GM23338 (cell line): ENCODE data around the gene STX17. TPM values are rescaled to one million over a fixed set of nuclear protein-coding genes. Genes with fewer than 3 reads are reported as not detected.

Source experiments
- ATAC-seq: fragments of 200-7000 bp; cut with Tn5 transposase; 3 replicates; pipeline ENCODE4 v1.9.1; 2020
- DNase-seq: peaks from one replicate; pipeline ENCODE4 v3.0.0-alpha.2; 2015; ENCODE audit warnings: low spot score
- H2AFZ ChIP-seq: fragments of 200-600 bp; sonication (generic); 2 replicates; pipeline ENCODE4 v1.8.0; 2016; ENCODE audit warnings: antibody characterized with exemption, mild to moderate bottlenecking, moderate library complexity
- H3F3A ChIP-seq: fragments of 200-600 bp; sonication (generic); replicated peaks from 2 replicates; pipeline ENCODE4 v1.8.0; 2017; ENCODE audit warnings: antibody characterized with exemption, mixed run types, low read depth
- H3K27ac ChIP-seq: fragments of 200-600 bp; sonication (generic); 2 replicates; pipeline ENCODE4 v1.6.1; 2016; ENCODE audit warnings: low read depth
- H3K27me3 ChIP-seq: fragments of 200-600 bp; sonication (generic); 2 replicates; pipeline ENCODE4 v1.8.0; 2016; ENCODE audit warnings: mild to moderate bottlenecking, mixed run types, moderate library complexity; ENCODE audit not compliant: insufficient read depth
- H3K36me3 ChIP-seq: fragments of 200-600 bp; sonication (generic); 2 replicates; pipeline ENCODE4 v1.8.0; 2016; ENCODE audit warnings: mild to moderate bottlenecking; ENCODE audit not compliant: insufficient read depth
- H3K4me1 ChIP-seq: fragments of 200-600 bp; sonication (generic); 2 replicates; pipeline ENCODE4 v1.8.0; 2016; ENCODE audit warnings: mild to moderate bottlenecking, moderate library complexity; ENCODE audit not compliant: insufficient read depth
- H3K4me2 ChIP-seq: fragments of 200-600 bp; sonication (generic); 2 replicates; pipeline ENCODE4 v1.7.1; 2017; ENCODE audit warnings: mixed run types
- H3K4me3 ChIP-seq: fragments of 200-600 bp; sonication (generic); 2 replicates; pipeline ENCODE4 v1.6.1; 2016; ENCODE audit warnings: mixed run types
- H3K79me2 ChIP-seq: fragments of 200-600 bp; sonication (generic); replicated peaks from 2 replicates; pipeline ENCODE4 v1.8.0; 2017; ENCODE audit warnings: mild to moderate bottlenecking; ENCODE audit not compliant: insufficient read depth
- H3K9me2 ChIP-seq: fragments of 200-600 bp; sonication (generic); 2 replicates; pipeline ENCODE4 v1.8.0; 2017; ENCODE audit not compliant: insufficient read depth
- H4K20me1 ChIP-seq: fragments of 200-600 bp; sonication (generic); replicated peaks from 2 replicates; pipeline ENCODE4 v1.8.0; 2017; ENCODE audit warnings: mild to moderate bottlenecking; ENCODE audit not compliant: insufficient read depth
- H3K27ac Mint-ChIP-seq: 2 replicates; pipeline ENCODE4 v1.8.0; 2020; ENCODE audit warnings: inconsistent platforms, mild to moderate bottlenecking, moderate library complexity, mixed read lengths
- H3K27me3 Mint-ChIP-seq: 3 replicates; pipeline ENCODE4 v1.8.0; 2022; ENCODE audit warnings: low read depth, mild to moderate bottlenecking, moderate library complexity, mixed read lengths, inconsistent platforms; ENCODE audit not compliant: insufficient read depth, poor library complexity
- H3K36me3 Mint-ChIP-seq: 3 replicates; pipeline ENCODE4 v1.8.0; 2021; ENCODE audit warnings: low read depth, mild to moderate bottlenecking, inconsistent platforms, moderate library complexity, mixed read lengths
- H3K4me1 Mint-ChIP-seq: 3 replicates; pipeline ENCODE4 v1.8.0; 2020; ENCODE audit warnings: mild to moderate bottlenecking, inconsistent platforms, mixed read lengths
- H3K4me3 Mint-ChIP-seq: 3 replicates; pipeline ENCODE4 v1.8.0; 2021; ENCODE audit warnings: moderate library complexity, mild to moderate bottlenecking, inconsistent platforms, mixed read lengths
- H3K9me3 Mint-ChIP-seq: 3 replicates; pipeline ENCODE4 v1.8.0; 2020; ENCODE audit warnings: moderate library complexity, mild to moderate bottlenecking, inconsistent platforms, mixed read lengths
- CREB1 ChIP-seq: fragments of 250-450 bp; sonication (Bioruptor Pico); IDR thresholded peaks from 2 replicates; pipeline ENCODE4 v1.5.0; 2020; ENCODE audit warnings: low read depth, mild to moderate bottlenecking, moderate library complexity
- CTCF ChIP-seq, 2 experiments: fragments of 200-600 bp in 1 of 2; sonication (generic) in 1 of 2; conservative IDR thresholded peaks; 2 replicates each; pipeline versions ENCODE4 v1.5.1 to v1.6.1; 2016 to 2017; ENCODE audit warnings: antibody characterized with exemption in 2 of 2, low read depth in 2 of 2, mild to moderate bottlenecking in 2 of 2, moderate library complexity in 1 of 2
- STAT1 ChIP-seq: IDR thresholded peaks from one replicate; pipeline ENCODE4 v1.6.1; 2016; ENCODE audit warnings: antibody characterized with exemption; ENCODE audit not compliant: unreplicated experiment
- ZNF331 ChIP-seq: fragments of 250-450 bp; sonication (Bioruptor Pico); IDR thresholded peaks from 2 replicates; pipeline ENCODE4 v1.5.0; 2020; ENCODE audit warnings: low read depth, mild to moderate bottlenecking, moderate library complexity
- polyA plus RNA-seq: library from polyadenylated mRNA; unstranded; fragments of >200 nt; fragmentation: Nextera tagmentation; extraction: Ambion mirVana; gene quantifications from 2 replicates; pipeline ENCODE4 v1.2.1, GENCODE V29; 2016
- total RNA-seq: library from RNA; depleted of rRNA; stranded (reverse); fragments of >200 nt; shearing (Covaris generic); gene quantifications from 2 replicates; pipeline ENCODE4 v1.2.3, GENCODE V29; 2014
- TF ChIP-seq, protein P1 (sequence below): IDR thresholded peaks from 2 replicates; pipeline ENCODE4 v1.6.1; 2016; ENCODE audit warnings: antibody characterized with exemption
- TF ChIP-seq, protein P2 (sequence below): fragments of 250-450 bp; sonication (Bioruptor Pico); IDR thresholded peaks from 2 replicates; pipeline ENCODE4 v1.5.0; 2020; ENCODE audit warnings: mild to moderate bottlenecking, moderate library complexity

Gene STX17
- total and polyA plus RNA-seq, 2 experiments from 2014 or later = 12.9 to 24.2 TPM

- no peaks in the 10 kb centered on the region for H3K27me3 Mint-ChIP-seq
- no peaks in the 10 kb centered on the region for H3K27me3 ChIP-seq
- H3K4me1 Mint-ChIP-seq = no peaks in the 10 kb centered on the region
- H3K36me3 ChIP-seq = peaks cover 3% of the 10 kb centered on the region; the same call in 1 of the 2 replicates
- H3K4me3 ChIP-seq = no peak overlapping the region
- H3K9me2 ChIP-seq = no peaks in the 10 kb centered on the region
- no peak overlapping the region for H3K27ac ChIP-seq
- H3K4me2 ChIP-seq = no peak overlapping the region
- H3K4me1 ChIP-seq = no peaks in the 10 kb centered on the region
- ATAC-seq (no peak), DNase-seq (no peak)
- peaks cover 6% of the 10 kb centered on the region; the same call in 2 of the 3 replicates for H3K9me3 Mint-ChIP-seq
- no peak overlapping the region for H2AFZ ChIP-seq
- TF ChIP-seq STAT1 (no peak), ZNF331 (no peak), CREB1 (CRISPR knock-in tag) (no peak)
- TF ChIP-seq, protein P1, sequence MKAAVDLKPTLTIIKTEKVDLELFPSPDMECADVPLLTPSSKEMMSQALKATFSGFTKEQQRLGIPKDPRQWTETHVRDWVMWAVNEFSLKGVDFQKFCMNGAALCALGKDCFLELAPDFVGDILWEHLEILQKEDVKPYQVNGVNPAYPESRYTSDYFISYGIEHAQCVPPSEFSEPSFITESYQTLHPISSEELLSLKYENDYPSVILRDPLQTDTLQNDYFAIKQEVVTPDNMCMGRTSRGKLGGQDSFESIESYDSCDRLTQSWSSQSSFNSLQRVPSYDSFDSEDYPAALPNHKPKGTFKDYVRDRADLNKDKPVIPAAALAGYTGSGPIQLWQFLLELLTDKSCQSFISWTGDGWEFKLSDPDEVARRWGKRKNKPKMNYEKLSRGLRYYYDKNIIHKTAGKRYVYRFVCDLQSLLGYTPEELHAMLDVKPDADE = no peak
- no peak overlapping the region for H3K27ac Mint-ChIP-seq
- H3K4me3 Mint-ChIP-seq = no peak overlapping the region
- H3F3A ChIP-seq = no peaks in the 10 kb centered on the region
- H3K79me2 ChIP-seq = no peaks in the 10 kb centered on the region
- peaks cover 9% of the 10 kb centered on the region; the same call in 2 of the 3 replicates for H3K36me3 Mint-ChIP-seq
- H4K20me1 ChIP-seq = no peaks in the 10 kb centered on the region
These were observed 30.6 kb downstream of the STX17 start for GRCh38 chr9:99936947-99937587.

DNA sequence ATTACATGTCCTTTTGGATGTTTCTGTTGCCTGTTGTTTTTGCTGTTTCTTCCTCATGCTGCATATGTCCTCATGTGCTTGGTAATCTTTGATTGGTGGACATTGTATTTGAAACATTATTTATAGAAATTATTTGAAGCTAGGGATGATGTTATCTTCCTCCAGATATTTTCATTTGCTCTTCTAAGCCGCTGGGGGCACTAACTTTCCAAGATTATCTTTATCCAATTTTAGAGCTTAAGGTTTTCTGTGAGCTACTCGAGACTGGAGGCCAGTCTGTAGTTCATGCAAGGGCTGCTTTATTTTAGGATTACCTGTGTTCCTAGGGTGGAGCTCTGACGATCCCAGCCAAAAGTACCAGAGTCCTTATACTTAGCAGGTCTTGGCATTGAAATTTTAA is 40.9 kb downstream of the STX17 start:
- H3F3A ChIP-seq = no peaks in the 10 kb centered on the region
- H3K4me1 Mint-ChIP-seq = no peaks in the 10 kb centered on the region
- H3K27ac ChIP-seq = no peak overlapping the region
- H4K20me1 ChIP-seq = no peaks in the 10 kb centered on the region
- H3K4me2 ChIP-seq = no peak overlapping the region
- no peak overlapping the region for H3K4me3 ChIP-seq
- peak; percentile 60 for DNase-seq
- H3K27me3 Mint-ChIP-seq = no peaks in the 10 kb centered on the region
- H3K4me3 Mint-ChIP-seq = no peak overlapping the region
- H3K4me1 ChIP-seq = no peaks in the 10 kb centered on the region
- H3K27me3 ChIP-seq = no peaks in the 10 kb centered on the region
- peaks cover 5% of the 10 kb centered on the region; the same call in 2 of the 3 replicates for H3K36me3 Mint-ChIP-seq
- H3K9me3 Mint-ChIP-seq = no peaks in the 10 kb centered on the region
- H3K9me2 ChIP-seq = no peaks in the 10 kb centered on the region
- no peak overlapping the region for H2AFZ ChIP-seq
- no peaks in the 10 kb centered on the region for H3K79me2 ChIP-seq
- H3K27ac Mint-ChIP-seq = no peak overlapping the region
- ATAC-seq = peak; percentile 35; the same call in 1 of the 3 replicates
- no peaks in the 10 kb centered on the region for H3K36me3 ChIP-seq
- TF ChIP-seq CTCF (conservative IDR thresholded peaks at IDR 0.05; ENCODE audit: low read depth in 2 of 2) (peak in 1 of 2 experiments; percentile 56; a peak in 3 of 4 replicates), CREB1 (CRISPR knock-in tag) (no peak)
- TF ChIP-seq, protein P2, sequence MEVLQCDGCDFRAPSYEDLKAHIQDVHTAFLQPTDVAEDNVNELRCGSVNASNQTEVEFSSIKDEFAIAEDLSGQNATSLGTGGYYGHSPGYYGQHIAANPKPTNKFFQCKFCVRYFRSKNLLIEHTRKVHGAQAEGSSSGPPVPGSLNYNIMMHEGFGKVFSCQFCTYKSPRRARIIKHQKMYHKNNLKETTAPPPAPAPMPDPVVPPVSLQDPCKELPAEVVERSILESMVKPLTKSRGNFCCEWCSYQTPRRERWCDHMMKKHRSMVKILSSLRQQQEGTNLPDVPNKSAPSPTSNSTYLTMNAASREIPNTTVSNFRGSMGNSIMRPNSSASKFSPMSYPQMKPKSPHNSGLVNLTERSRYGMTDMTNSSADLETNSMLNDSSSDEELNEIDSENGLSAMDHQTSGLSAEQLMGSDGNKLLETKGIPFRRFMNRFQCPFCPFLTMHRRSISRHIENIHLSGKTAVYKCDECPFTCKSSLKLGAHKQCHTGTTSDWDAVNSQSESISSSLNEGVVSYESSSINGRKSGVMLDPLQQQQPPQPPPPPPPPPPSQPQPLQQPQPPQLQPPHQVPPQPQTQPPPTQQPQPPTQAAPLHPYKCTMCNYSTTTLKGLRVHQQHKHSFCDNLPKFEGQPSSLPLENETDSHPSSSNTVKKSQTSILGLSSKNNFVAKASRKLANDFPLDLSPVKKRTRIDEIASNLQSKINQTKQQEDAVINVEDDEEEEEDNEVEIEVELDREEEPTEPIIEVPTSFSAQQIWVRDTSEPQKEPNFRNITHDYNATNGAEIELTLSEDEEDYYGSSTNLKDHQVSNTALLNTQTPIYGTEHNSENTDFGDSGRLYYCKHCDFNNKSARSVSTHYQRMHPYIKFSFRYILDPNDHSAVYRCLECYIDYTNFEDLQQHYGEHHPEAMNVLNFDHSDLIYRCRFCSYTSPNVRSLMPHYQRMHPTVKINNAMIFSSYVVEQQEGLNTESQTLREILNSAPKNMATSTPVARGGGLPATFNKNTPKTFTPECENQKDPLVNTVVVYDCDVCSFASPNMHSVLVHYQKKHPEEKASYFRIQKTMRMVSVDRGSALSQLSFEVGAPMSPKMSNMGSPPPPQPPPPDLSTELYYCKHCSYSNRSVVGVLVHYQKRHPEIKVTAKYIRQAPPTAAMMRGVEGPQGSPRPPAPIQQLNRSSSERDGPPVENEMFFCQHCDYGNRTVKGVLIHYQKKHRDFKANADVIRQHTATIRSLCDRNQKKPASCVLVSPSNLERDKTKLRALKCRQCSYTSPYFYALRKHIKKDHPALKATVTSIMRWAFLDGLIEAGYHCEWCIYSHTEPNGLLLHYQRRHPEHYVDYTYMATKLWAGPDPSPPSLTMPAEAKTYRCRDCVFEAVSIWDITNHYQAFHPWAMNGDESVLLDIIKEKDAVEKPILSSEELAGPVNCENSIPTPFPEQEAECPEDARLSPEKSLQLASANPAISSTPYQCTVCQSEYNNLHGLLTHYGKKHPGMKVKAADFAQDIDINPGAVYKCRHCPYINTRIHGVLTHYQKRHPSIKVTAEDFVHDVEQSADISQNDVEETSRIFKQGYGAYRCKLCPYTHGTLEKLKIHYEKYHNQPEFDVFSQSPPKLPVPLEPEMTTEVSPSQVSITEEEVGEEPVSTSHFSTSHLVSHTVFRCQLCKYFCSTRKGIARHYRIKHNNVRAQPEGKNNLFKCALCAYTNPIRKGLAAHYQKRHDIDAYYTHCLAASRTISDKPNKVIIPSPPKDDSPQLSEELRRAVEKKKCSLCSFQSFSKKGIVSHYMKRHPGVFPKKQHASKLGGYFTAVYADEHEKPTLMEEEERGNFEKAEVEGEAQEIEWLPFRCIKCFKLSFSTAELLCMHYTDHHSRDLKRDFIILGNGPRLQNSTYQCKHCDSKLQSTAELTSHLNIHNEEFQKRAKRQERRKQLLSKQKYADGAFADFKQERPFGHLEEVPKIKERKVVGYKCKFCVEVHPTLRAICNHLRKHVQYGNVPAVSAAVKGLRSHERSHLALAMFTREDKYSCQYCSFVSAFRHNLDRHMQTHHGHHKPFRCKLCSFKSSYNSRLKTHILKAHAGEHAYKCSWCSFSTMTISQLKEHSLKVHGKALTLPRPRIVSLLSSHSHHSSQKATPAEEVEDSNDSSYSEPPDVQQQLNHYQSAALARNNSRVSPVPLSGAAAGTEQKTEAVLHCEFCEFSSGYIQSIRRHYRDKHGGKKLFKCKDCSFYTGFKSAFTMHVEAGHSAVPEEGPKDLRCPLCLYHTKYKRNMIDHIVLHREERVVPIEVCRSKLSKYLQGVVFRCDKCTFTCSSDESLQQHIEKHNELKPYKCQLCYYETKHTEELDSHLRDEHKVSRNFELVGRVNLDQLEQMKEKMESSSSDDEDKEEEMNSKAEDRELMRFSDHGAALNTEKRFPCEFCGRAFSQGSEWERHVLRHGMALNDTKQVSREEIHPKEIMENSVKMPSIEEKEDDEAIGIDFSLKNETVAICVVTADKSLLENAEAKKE (CRISPR knock-in tag) = no peak
